Myocyte (in vitro differentiated cells): ENCODE measurements around the gene SDF2L1. TPM values are rescaled to one million over a fixed set of nuclear protein-coding genes. Genes with fewer than 3 reads are reported as not detected.
A peak's percentile ranks its signal among the peaks of the same experiment; 100 is the strongest.
"Not testable (repeated sequence)": the region's sequence is repeated elsewhere in the genome, so short reads cannot be mapped to it uniquely, and the experiment has no call there.

Experiments used
- DNase-seq: peaks from one replicate; pipeline ENCODE4 v3.0.0-alpha.2; 2012; ENCODE audit warnings: low read depth
- total RNA-seq: library from RNA; depleted of rRNA; stranded (reverse); fragments of >200 nt; gene quantifications from 2 replicates; pipeline ENCODE4 v1.2.3, GENCODE V29; 2014

Gene SDF2L1
- total RNA-seq, 1 donor from 2014 or later, result 63.1 TPM

GRCh38 chr22:21636629-21637218 is 5.4 kb upstream of the SDF2L1 start:
- no peak for DNase-seq

GRCh38 chr22:21637450-21637849 is 4.7 kb upstream of the SDF2L1 start:
- not testable (repeated sequence) for DNase-seq

- no peak for DNase-seq
Observed at GRCh38 chr22:21639359-21639758, 2.7 kb upstream of the SDF2L1 start.

- DNase-seq, result no peak
Observed at GRCh38 chr22:21640810-21641209, 1.3 kb upstream of the SDF2L1 start.

- peak; percentile 79 for DNase-seq
Observed at GRCh38 chr22:21641417-21641788, 699 bp upstream of the SDF2L1 start.

- DNase-seq, result peak; percentile 54
Observed at GRCh38 chr22:21642584-21643448, 714 bp downstream of the SDF2L1 start.

GRCh38 chr22:21643533-21644357 is 1.6 kb downstream of the SDF2L1 start:
- DNase-seq, result no peak

- DNase-seq, result not testable (repeated sequence)
Observed at GRCh38 chr22:21645513-21645912, 3.4 kb downstream of the SDF2L1 start.

- DNase-seq, result peak; percentile 87
Observed at GRCh38 chr22:21646608-21647590, 4.8 kb downstream of the SDF2L1 start.

GRCh38 chr22:21650280-21650679 is 8.2 kb downstream of the SDF2L1 start:
- DNase-seq, result no peak

GRCh38 chr22:21650823-21651520 is 8.9 kb downstream of the SDF2L1 start:
- DNase-seq, result peak; percentile 33

GRCh38 chr22:21651521-21652009 is 9.5 kb downstream of the SDF2L1 start:
- no peak for DNase-seq

GRCh38 chr22:21652010-21652546 is 10.0 kb downstream of the SDF2L1 start:
- peak; percentile 91 for DNase-seq

- no peak for DNase-seq
Observed at GRCh38 chr22:21652547-21653545, 10.7 kb downstream of the SDF2L1 start.

GRCh38 chr22:21657020-21657359 is 14.9 kb downstream of the SDF2L1 start:
- no peak for DNase-seq

- DNase-seq, result peak; percentile 81
Observed at GRCh38 chr22:21657360-21658032, 15.4 kb downstream of the SDF2L1 start.

- DNase-seq, result no peak
Observed at GRCh38 chr22:21659864-21660525, 17.9 kb downstream of the SDF2L1 start.
